K562 (cell line): ENCODE results near the gene TRIM31. TPM values are rescaled to one million over a fixed set of nuclear protein-coding genes. Genes with fewer than 3 reads are reported as not detected.

Source experiments
- ATF6 ChIP-seq: sonication (generic); formaldehyde crosslinking; IDR thresholded peaks from 2 replicates; pipeline ENCODE4 v1.4.0; 2020; ENCODE audit warnings: mild to moderate bottlenecking, missing genetic modification reagents
- C11orf30 ChIP-seq: fragments of 450-650 bp; IDR thresholded peaks from 2 replicates; pipeline ENCODE4 v1.6.1; 2016; ENCODE audit warnings: low read depth, mild to moderate bottlenecking
- CTBP1 ChIP-seq: fragments of 450-650 bp; IDR thresholded peaks from 2 replicates; pipeline ENCODE4 v1.6.1; 2016; ENCODE audit warnings: borderline replicate concordance
- FOXJ2 ChIP-seq: fragments of 200-800 bp; sonication (Bioruptor generic); IDR thresholded peaks from 2 replicates; pipeline ENCODE4 v1.6.1; 2016; ENCODE audit warnings: missing genetic modification characterization, missing compliant biosample characterization
- FOXK1 ChIP-seq: sonication (generic); formaldehyde crosslinking; IDR thresholded peaks from 2 replicates; pipeline ENCODE4 v1.8.0; 2022; ENCODE audit warnings: missing genetic modification reagents, mild to moderate bottlenecking, borderline replicate concordance
- FOXM1 ChIP-seq, 2 experiments: fragments of 450-650 bp in 1 of 2; sonication (generic) in 1 of 2; formaldehyde crosslinking in 1 of 2; IDR thresholded peaks; 2 replicates each; pipeline versions ENCODE4 v1.6.1 to v1.9.0; 2017 to 2022; ENCODE audit warnings: low read depth in 2 of 2, mild to moderate bottlenecking in 2 of 2, missing genetic modification reagents in 1 of 2, moderate library complexity in 1 of 2
- GABPB1 ChIP-seq: sonication (generic); formaldehyde crosslinking; IDR thresholded peaks from 2 replicates; pipeline ENCODE4 v1.8.0; 2022; ENCODE audit warnings: mild to moderate bottlenecking, missing genetic modification reagents
- KHSRP ChIP-seq: fragments of 450-650 bp; IDR thresholded peaks from 2 replicates; pipeline ENCODE4 v1.6.1; 2017
- MCM2 ChIP-seq: fragments of 450-650 bp; IDR thresholded peaks from 2 replicates; pipeline ENCODE4 v1.6.1; 2017; ENCODE audit warnings: low read depth, mild to moderate bottlenecking
- PYGO2 ChIP-seq: fragments of 450-650 bp; IDR thresholded peaks from 2 replicates; pipeline ENCODE4 v1.6.1; 2016; ENCODE audit warnings: mild to moderate bottlenecking, missing genetic modification characterization, moderate library complexity, missing compliant biosample characterization
- SLC30A9 ChIP-seq: fragments of 250-450 bp; sonication (Bioruptor Pico); IDR thresholded peaks from 2 replicates; pipeline ENCODE4 v1.8.0; 2022; ENCODE audit warnings: mild to moderate bottlenecking, moderate library complexity
- THRAP3 ChIP-seq: fragments of 450-650 bp; IDR thresholded peaks from 2 replicates; pipeline ENCODE4 v1.6.1; 2016; ENCODE audit warnings: mild to moderate bottlenecking, inconsistent platforms, borderline replicate concordance
- ZNF444 ChIP-seq: fragments of 250-450 bp; sonication (Bioruptor Pico); IDR thresholded peaks from 2 replicates; pipeline ENCODE4 v1.4.0; 2020; ENCODE audit warnings: mild to moderate bottlenecking, moderate library complexity
- ZNF518B ChIP-seq: fragments of 250-450 bp; sonication (Bioruptor Pico); IDR thresholded peaks from 2 replicates; pipeline ENCODE4 v1.5.0; 2021; ENCODE audit warnings: mild to moderate bottlenecking, moderate library complexity
- ZNF584 ChIP-seq: fragments of 200-800 bp; sonication (Bioruptor generic); IDR thresholded peaks from 2 replicates; pipeline ENCODE4 v1.6.1; 2016; ENCODE audit warnings: low read depth, mild to moderate bottlenecking, missing genetic modification characterization, missing compliant biosample characterization
- polyA plus RNA-seq, 8 experiments: library from polyadenylated mRNA; depleted of rRNA in 4 of 8; stranded (reverse) in 5 of 8; unstranded in 3 of 8; fragments of >200 nt; fragmentation: Nextera tagmentation in 2 of 8; fragmentation: Illumina TruSeq in 1 of 8; extraction: Ambion mirVana in 2 of 8; extraction: Trizol in 1 of 8; gene quantifications; 2 replicates each; pipeline versions ENCODE4 v1.2.1 to v1.2.3, GENCODE V29; 2011 to 2014; ENCODE audit warnings: inconsistent platforms in 1 of 8, missing spikeins in 1 of 8
- total RNA-seq, 7 experiments: library from RNA; depleted of rRNA in 6 of 7; stranded (reverse); fragments of >200 nt in 6 of 7; fragmentation: Illumina TruSeq in 2 of 7; extraction: Trizol in 2 of 7; gene quantifications; 2 replicates each; pipeline versions ENCODE4 v1.2.1 to v1.2.3, GENCODE V29; 2011 to 2021; ENCODE audit warnings: low replicate concordance in 1 of 7
- TF ChIP-seq, protein P1 (sequence below): fragments of 450-650 bp; IDR thresholded peaks from 2 replicates; pipeline ENCODE4 v1.6.1; 2017; ENCODE audit warnings: mild to moderate bottlenecking, moderate library complexity
- TF ChIP-seq, protein P2 (sequence below): IDR thresholded peaks from 2 replicates; pipeline ENCODE4 v1.6.1; 2012; ENCODE audit warnings: low read depth, low read length, improper control_type of control experiment, borderline replicate concordance

Gene TRIM31
- total and polyA plus RNA-seq, 9 of the 15 experiments (the other 6 are each of a cell fraction or from before 2014, with no cell fraction given) = not detected

- no peak for TF ChIP-seq ZNF518B (CRISPR knock-in tag)
- no peak for TF ChIP-seq ZNF444 (CRISPR knock-in tag)
- no peak for TF ChIP-seq FOXK1
- TF ChIP-seq KHSRP = no peak
- no peak for TF ChIP-seq ATF6 (CRISPR knock-in tag)
- TF ChIP-seq, protein P1, sequence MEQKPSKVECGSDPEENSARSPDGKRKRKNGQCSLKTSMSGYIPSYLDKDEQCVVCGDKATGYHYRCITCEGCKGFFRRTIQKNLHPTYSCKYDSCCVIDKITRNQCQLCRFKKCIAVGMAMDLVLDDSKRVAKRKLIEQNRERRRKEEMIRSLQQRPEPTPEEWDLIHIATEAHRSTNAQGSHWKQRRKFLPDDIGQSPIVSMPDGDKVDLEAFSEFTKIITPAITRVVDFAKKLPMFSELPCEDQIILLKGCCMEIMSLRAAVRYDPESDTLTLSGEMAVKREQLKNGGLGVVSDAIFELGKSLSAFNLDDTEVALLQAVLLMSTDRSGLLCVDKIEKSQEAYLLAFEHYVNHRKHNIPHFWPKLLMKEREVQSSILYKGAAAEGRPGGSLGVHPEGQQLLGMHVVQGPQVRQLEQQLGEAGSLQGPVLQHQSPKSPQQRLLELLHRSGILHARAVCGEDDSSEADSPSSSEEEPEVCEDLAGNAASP = no peak
- TF ChIP-seq MCM2 = no peak
- TF ChIP-seq GABPB1 = peak; percentile 87
- TF ChIP-seq PYGO2 (tag) = no peak
- TF ChIP-seq, protein P2, sequence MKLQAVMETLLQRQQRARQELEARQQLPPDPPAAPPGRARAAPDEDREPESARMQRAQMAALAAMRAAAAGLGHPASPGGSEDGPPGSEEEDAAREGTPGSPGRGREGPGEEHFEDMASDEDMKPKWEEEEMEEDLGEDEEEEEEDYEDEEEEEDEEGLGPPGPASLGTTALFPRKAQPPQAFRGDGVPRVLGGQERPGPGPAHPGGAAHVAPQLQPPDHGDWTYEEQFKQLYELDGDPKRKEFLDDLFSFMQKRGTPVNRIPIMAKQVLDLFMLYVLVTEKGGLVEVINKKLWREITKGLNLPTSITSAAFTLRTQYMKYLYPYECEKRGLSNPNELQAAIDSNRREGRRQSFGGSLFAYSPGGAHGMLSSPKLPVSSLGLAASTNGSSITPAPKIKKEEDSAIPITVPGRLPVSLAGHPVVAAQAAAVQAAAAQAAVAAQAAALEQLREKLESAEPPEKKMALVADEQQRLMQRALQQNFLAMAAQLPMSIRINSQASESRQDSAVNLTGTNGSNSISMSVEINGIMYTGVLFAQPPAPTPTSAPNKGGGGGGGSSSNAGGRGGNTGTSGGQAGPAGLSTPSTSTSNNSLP = no peak
- no peak for TF ChIP-seq ZNF584
- TF ChIP-seq THRAP3 = no peak
- no peak for TF ChIP-seq SLC30A9 (CRISPR knock-in tag)
- TF ChIP-seq FOXM1 (IDR thresholded peaks at IDR 0.05; ENCODE audit: low read depth) = 0 out of 2 replicates have a peak, but pooled peaks have one; percentile 30
- TF ChIP-seq FOXM1 (CRISPR knock-in tag; IDR thresholded peaks at IDR 0.05; ENCODE audit: low read depth) = no peak
- TF ChIP-seq FOXJ2 = peak; percentile 75
- no peak for TF ChIP-seq C11orf30
- TF ChIP-seq CTBP1 = peak; percentile 48; the same call in 1 of the 2 replicates
Measured at GRCh38 chr6:30102970-30103871, 9.7 kb downstream of the TRIM31 start (continued).
